ENCODE results near the gene SLC8A3. TPM values are rescaled to one million over a fixed set of nuclear protein-coding genes. Genes with fewer than 3 reads are reported as not detected.
A peak's percentile ranks its signal among the peaks of the same experiment; 100 is the strongest.

SLC8A3 gene
- total RNA-seq, 1 donor from 2014 or later: 0.49 TPM

- Histone ChIP-seq H3K27me3 (no peaks in the 10 kb centered on the region), H3K36me3 (no peaks in the 10 kb centered on the region), H3K4me1 (no peaks in the 10 kb centered on the region), H3K4me3 (no peak overlapping the region), H3K9me3 (no peaks in the 10 kb centered on the region), H3K27ac (no peak overlapping the region)
- TF ChIP-seq POLR2A (IDR thresholded peaks at IDR 0.05): no peak
- TF ChIP-seq POLR2AphosphoS5 (IDR thresholded peaks at IDR 0.05; ENCODE audit: insufficient read depth in 1 of 2, low read depth in 1 of 2): no peak
- no peak for TF ChIP-seq CTCF (IDR thresholded peaks at IDR 0.05)
- intact Hi-C loops (cut with DNase I): no loop called here
- peak in 1 of 2 donors; percentile 60 for DNase-seq (ENCODE audit: extremely low spot score in 2 of 2)
Measured at GRCh38 chr14:70148911-70149595, 39.7 kb downstream of the SLC8A3 start.

- DNase-seq (ENCODE audit: extremely low spot score in 2 of 2): peak in 1 of 2 donors; percentile 22
- H3K36me3 ChIP-seq: no peaks in the 10 kb centered on the region
- TF ChIP-seq CTCF (IDR thresholded peaks at IDR 0.05): no peak
- TF ChIP-seq POLR2AphosphoS5 (IDR thresholded peaks at IDR 0.05; ENCODE audit: insufficient read depth in 1 of 2, low read depth in 1 of 2): no peak
- intact Hi-C loops (cut with DNase I): no loop called here
- H3K4me3 ChIP-seq: no peak overlapping the region
- no peaks in the 10 kb centered on the region for H3K9me3 ChIP-seq
- H3K4me1 ChIP-seq: no peaks in the 10 kb centered on the region
- H3K27me3 ChIP-seq: no peaks in the 10 kb centered on the region
- no peak overlapping the region for H3K27ac ChIP-seq
Measured at GRCh38 chr14:70148351-70148750, 40.4 kb downstream of the SLC8A3 start.

- no peak for DNase-seq (ENCODE audit: extremely low spot score in 2 of 2)
- no peaks in the 10 kb centered on the region for H3K27me3 ChIP-seq
- TF ChIP-seq POLR2A (IDR thresholded peaks at IDR 0.05) (no peak), POLR2AphosphoS5 (IDR thresholded peaks at IDR 0.05; ENCODE audit: insufficient read depth in 1 of 2, low read depth in 1 of 2) (no peak), CTCF (IDR thresholded peaks at IDR 0.05) (no peak)
- H3K4me3 ChIP-seq: no peak overlapping the region
- no peak overlapping the region for H3K27ac ChIP-seq
- H3K4me1 ChIP-seq: no peaks in the 10 kb centered on the region
- H3K9me3 ChIP-seq: no peaks in the 10 kb centered on the region
- no peaks in the 10 kb centered on the region for H3K36me3 ChIP-seq
- intact Hi-C loops (cut with DNase I): no loop called here
Measured at GRCh38 chr14:70144046-70144445, 44.7 kb downstream of the SLC8A3 start.

GRCh38 chr14:70143306-70143705, 45.4 kb downstream of the SLC8A3 start:
- TF ChIP-seq POLR2A (IDR thresholded peaks at IDR 0.05) (no peak), POLR2AphosphoS5 (IDR thresholded peaks at IDR 0.05; ENCODE audit: insufficient read depth in 1 of 2, low read depth in 1 of 2) (no peak), CTCF (IDR thresholded peaks at IDR 0.05) (no peak)
- Histone ChIP-seq H3K4me1 (no peaks in the 10 kb centered on the region), H3K4me3 (no peak overlapping the region), H3K9me3 (no peaks in the 10 kb centered on the region), H3K36me3 (no peaks in the 10 kb centered on the region), H3K27ac (no peak overlapping the region), H3K27me3 (no peaks in the 10 kb centered on the region)
- no peak for DNase-seq (ENCODE audit: extremely low spot score in 2 of 2)
- intact Hi-C loops (cut with DNase I): no loop called here

- Histone ChIP-seq H3K9me3 (no peaks in the 10 kb centered on the region), H3K27me3 (no peaks in the 10 kb centered on the region), H3K4me3 (no peak overlapping the region), H3K36me3 (no peaks in the 10 kb centered on the region), H3K4me1 (no peaks in the 10 kb centered on the region), H3K27ac (no peak overlapping the region)
- TF ChIP-seq POLR2AphosphoS5 (IDR thresholded peaks at IDR 0.05; ENCODE audit: insufficient read depth in 1 of 2, low read depth in 1 of 2) (no peak), CTCF (IDR thresholded peaks at IDR 0.05) (no peak), POLR2A (IDR thresholded peaks at IDR 0.05) (no peak)
- intact Hi-C loops (cut with DNase I): no loop called here
- DNase-seq (ENCODE audit: extremely low spot score in 2 of 2): no peak
Measured at GRCh38 chr14:70140614-70141013, 48.1 kb downstream of the SLC8A3 start.
